Measurements from ENCODE around the gene EBF4.

EBF4 gene

GRCh38 chr20:2778602-2779321 lies 86.2 kb downstream of the EBF4 start:
- H3K79me1 ChIP-seq (replicated peaks; ENCODE audit: low read length, poor library complexity, severe bottlenecking) = no peaks in the 10 kb centered on the region
- H3K27me3 ChIP-seq (ENCODE audit: control insufficient read depth in 1 of 2, insufficient read depth in 1 of 2, low read length in 2 of 2) = peaks cover 9 to 29% of the 10 kb centered on the region in 2 experiments
- no peak overlapping the region for H3K23ac ChIP-seq (ENCODE audit: low read length in 2 of 2)
- peaks cover 7% of the 10 kb centered on the region for H3K9me3 ChIP-seq (ENCODE audit: control insufficient read depth, low read length)
- H2AFZ ChIP-seq (ENCODE audit: low read depth, low read length) = no peak overlapping the region
- no peak overlapping the region for H3K14ac ChIP-seq (ENCODE audit: low read length in 2 of 2)
- no peak overlapping the region for H3K9ac ChIP-seq (ENCODE audit: low read length)
- no peak overlapping the region for H2BK12ac ChIP-seq (ENCODE audit: low read length in 2 of 2)
- H3K4me3 ChIP-seq (ENCODE audit: insufficient read depth in 1 of 2, low read depth in 1 of 2, low read length in 2 of 2) = no peak overlapping the region
- H3K4me1 ChIP-seq (ENCODE audit: control insufficient read depth, insufficient read depth, low read depth, low read length) = no peaks in the 10 kb centered on the region
- no peak for DNase-seq
- no peak overlapping the region for H3K18ac ChIP-seq (ENCODE audit: low read depth in 1 of 2, low read length in 2 of 2)
- no peaks in the 10 kb centered on the region for H3K36me3 ChIP-seq (ENCODE audit: control insufficient read depth in 1 of 2, insufficient read depth in 2 of 2, low read depth in 1 of 2, low read length in 2 of 2)
- no peak overlapping the region for H2BK15ac ChIP-seq (ENCODE audit: low read depth, poor library complexity, severe bottlenecking)
- no peak overlapping the region for H2BK5ac ChIP-seq (ENCODE audit: low read depth, low read length, poor library complexity, severe bottlenecking)
- H3K4ac ChIP-seq (ENCODE audit: low read depth in 1 of 2, low read length in 2 of 2) = no peak overlapping the region
- WGBS = 86% methylated on average over 7 of the region's 10 CpGs
- H3K4me2 ChIP-seq (ENCODE audit: low read length, poor library complexity, severe bottlenecking) = no peak overlapping the region
- H3K27ac ChIP-seq (ENCODE audit: low read length, poor library complexity, severe bottlenecking) = no peak overlapping the region
- no peak overlapping the region for H4K8ac ChIP-seq (ENCODE audit: low read length)
- H2AK5ac ChIP-seq (ENCODE audit: low read length, severe bottlenecking) = no peak overlapping the region
- no peak overlapping the region for H2BK120ac ChIP-seq (ENCODE audit: low read depth, low read length)
- H4K91ac ChIP-seq (ENCODE audit: low read length) = no peak overlapping the region

DNA sequence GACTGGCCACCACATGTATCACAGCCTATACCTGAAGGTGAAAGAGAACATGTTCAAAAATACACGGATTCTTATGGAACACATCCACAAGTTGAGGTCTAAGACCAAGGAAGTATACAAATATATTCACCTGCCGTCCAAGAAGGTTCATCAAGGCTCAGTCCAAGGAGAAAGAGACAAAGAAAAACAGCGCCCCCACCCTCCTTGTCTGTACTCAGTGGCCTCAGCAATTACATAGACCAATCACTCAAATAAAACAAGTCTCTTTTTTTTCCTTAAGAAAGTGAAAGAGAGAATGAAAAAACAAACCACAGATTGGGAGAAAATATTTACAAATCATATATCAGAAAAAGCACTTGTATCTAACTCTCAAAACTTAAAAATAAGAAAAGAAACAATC lies 88.4 kb downstream of the EBF4 start:
- peaks cover 11 to 29% of the 10 kb centered on the region in 2 experiments for H3K27me3 ChIP-seq (ENCODE audit: control insufficient read depth in 1 of 2, insufficient read depth in 1 of 2, low read length in 2 of 2)

GRCh38 chr20:2783908-2784566 lies 91.5 kb downstream of the EBF4 start:
- H2BK120ac ChIP-seq (ENCODE audit: low read depth, low read length) = no peak overlapping the region
- no peak overlapping the region for H3K4me2 ChIP-seq (ENCODE audit: low read length, poor library complexity, severe bottlenecking)
- no peak overlapping the region for H2BK12ac ChIP-seq (ENCODE audit: low read length in 2 of 2)
- H3K14ac ChIP-seq (ENCODE audit: low read length in 2 of 2) = no peak overlapping the region
- no peak overlapping the region for H2AK5ac ChIP-seq (ENCODE audit: low read length, severe bottlenecking)
- H3K27me3 ChIP-seq (ENCODE audit: control insufficient read depth in 1 of 2, insufficient read depth in 1 of 2, low read length in 2 of 2) = peaks cover 11 to 32% of the 10 kb centered on the region in 2 experiments
- no peaks in the 10 kb centered on the region for H3K79me1 ChIP-seq (replicated peaks; ENCODE audit: low read length, poor library complexity, severe bottlenecking)
- no peak overlapping the region for H3K4me3 ChIP-seq (ENCODE audit: insufficient read depth in 1 of 2, low read depth in 1 of 2, low read length in 2 of 2)
- no peak overlapping the region for H2BK5ac ChIP-seq (ENCODE audit: low read depth, low read length, poor library complexity, severe bottlenecking)
- no peak for DNase-seq
- H3K9me3 ChIP-seq (ENCODE audit: control insufficient read depth, low read length) = no peaks in the 10 kb centered on the region
- H4K91ac ChIP-seq (ENCODE audit: low read length) = no peak overlapping the region
- H3K27ac ChIP-seq (ENCODE audit: low read length, poor library complexity, severe bottlenecking) = no peak overlapping the region
- no peak overlapping the region for H2AFZ ChIP-seq (ENCODE audit: low read depth, low read length)
- H2BK15ac ChIP-seq (ENCODE audit: low read depth, poor library complexity, severe bottlenecking) = no peak overlapping the region
- no peak overlapping the region for H3K23ac ChIP-seq (ENCODE audit: low read length in 2 of 2)
- no peak overlapping the region for H3K9ac ChIP-seq (ENCODE audit: low read length)
- no peaks in the 10 kb centered on the region for H3K36me3 ChIP-seq (ENCODE audit: control insufficient read depth in 1 of 2, insufficient read depth in 2 of 2, low read depth in 1 of 2, low read length in 2 of 2)
- no peaks in the 10 kb centered on the region for H3K4me1 ChIP-seq (ENCODE audit: control insufficient read depth, insufficient read depth, low read depth, low read length)
- WGBS = 92% methylated on average over 4 of the region's 6 CpGs
- no peak overlapping the region for H3K4ac ChIP-seq (ENCODE audit: low read depth in 1 of 2, low read length in 2 of 2)
- no peak overlapping the region for H4K8ac ChIP-seq (ENCODE audit: low read length)
- no peak overlapping the region for H3K18ac ChIP-seq (ENCODE audit: low read depth in 1 of 2, low read length in 2 of 2)

More for the DNA sequence above, 88.4 kb downstream of the EBF4 start:
- Histone ChIP-seq H3K79me1 (replicated peaks; ENCODE audit: low read length, poor library complexity, severe bottlenecking) (no peaks in the 10 kb centered on the region), H3K9me3 (ENCODE audit: control insufficient read depth, low read length) (peaks cover under 1% of the 10 kb centered on the region), H4K8ac (ENCODE audit: low read length) (no peak overlapping the region), H4K91ac (ENCODE audit: low read length) (no peak overlapping the region), H3K4me1 (ENCODE audit: control insufficient read depth, insufficient read depth, low read depth, low read length) (no peaks in the 10 kb centered on the region), H3K23ac (ENCODE audit: low read length in 2 of 2) (no peak overlapping the region), H2BK5ac (ENCODE audit: low read depth, low read length, poor library complexity, severe bottlenecking) (no peak overlapping the region), H3K27ac (ENCODE audit: low read length, poor library complexity, severe bottlenecking) (no peak overlapping the region), H3K14ac (ENCODE audit: low read length in 2 of 2) (no peak overlapping the region), H2AFZ (ENCODE audit: low read depth, low read length) (no peak overlapping the region), H2BK15ac (ENCODE audit: low read depth, poor library complexity, severe bottlenecking) (no peak overlapping the region), H3K4me2 (ENCODE audit: low read length, poor library complexity, severe bottlenecking) (no peak overlapping the region), H3K4me3 (ENCODE audit: insufficient read depth in 1 of 2, low read depth in 1 of 2, low read length in 2 of 2) (no peak overlapping the region), H2BK120ac (ENCODE audit: low read depth, low read length) (no peak overlapping the region), H2AK5ac (ENCODE audit: low read length, severe bottlenecking) (no peak overlapping the region), H3K4ac (ENCODE audit: low read depth in 1 of 2, low read length in 2 of 2) (no peak overlapping the region), H3K36me3 (ENCODE audit: control insufficient read depth in 1 of 2, insufficient read depth in 2 of 2, low read depth in 1 of 2, low read length in 2 of 2) (no peaks in the 10 kb centered on the region), H2BK12ac (ENCODE audit: low read length in 2 of 2) (no peak overlapping the region), H3K9ac (ENCODE audit: low read length) (no peak overlapping the region), H3K18ac (ENCODE audit: low read depth in 1 of 2, low read length in 2 of 2) (no peak overlapping the region)
- DNase-seq = no peak
- whole genome bisulfite sequencing = 67% methylated on average over 2 of the region's 3 CpGs

- Histone ChIP-seq H3K4me2 (ENCODE audit: low read length, poor library complexity, severe bottlenecking) (no peak overlapping the region), H2AK5ac (ENCODE audit: low read length, severe bottlenecking) (no peak overlapping the region), H2BK15ac (ENCODE audit: low read depth, poor library complexity, severe bottlenecking) (no peak overlapping the region), H2BK5ac (ENCODE audit: low read depth, low read length, poor library complexity, severe bottlenecking) (no peak overlapping the region), H3K23ac (ENCODE audit: low read length in 2 of 2) (no peak overlapping the region), H3K14ac (ENCODE audit: low read length in 2 of 2) (no peak overlapping the region), H3K9me3 (ENCODE audit: control insufficient read depth, low read length) (no peaks in the 10 kb centered on the region), H3K36me3 (ENCODE audit: control insufficient read depth in 1 of 2, insufficient read depth in 2 of 2, low read depth in 1 of 2, low read length in 2 of 2) (peaks cover 36 to 41% of the 10 kb centered on the region in 2 experiments), H2AFZ (ENCODE audit: low read depth, low read length) (no peak overlapping the region), H3K9ac (ENCODE audit: low read length) (no peak overlapping the region), H3K27me3 (ENCODE audit: control insufficient read depth in 1 of 2, insufficient read depth in 1 of 2, low read length in 2 of 2) (peaks cover 9 to 12% of the 10 kb centered on the region in 2 experiments), H3K79me1 (replicated peaks; ENCODE audit: low read length, poor library complexity, severe bottlenecking) (no peaks in the 10 kb centered on the region), H3K18ac (ENCODE audit: low read depth in 1 of 2, low read length in 2 of 2) (no peak overlapping the region), H3K4me3 (ENCODE audit: insufficient read depth in 1 of 2, low read depth in 1 of 2, low read length in 2 of 2) (no peak overlapping the region), H2BK12ac (ENCODE audit: low read length in 2 of 2) (no peak overlapping the region), H4K8ac (ENCODE audit: low read length) (no peak overlapping the region), H3K27ac (ENCODE audit: low read length, poor library complexity, severe bottlenecking) (no peak overlapping the region), H3K4ac (ENCODE audit: low read depth in 1 of 2, low read length in 2 of 2) (no peak overlapping the region), H3K4me1 (ENCODE audit: control insufficient read depth, insufficient read depth, low read depth, low read length) (no peaks in the 10 kb centered on the region), H4K91ac (ENCODE audit: low read length) (no peak overlapping the region), H2BK120ac (ENCODE audit: low read depth, low read length) (no peak overlapping the region)
- no peak for DNase-seq
- WGBS = 87% methylated on average over 6 of the region's 6 CpGs
These were observed 100.9 kb downstream of the EBF4 start for GRCh38 chr20:2793471-2793870.
